ENCODE results near the gene TIGD6.

- TF ChIP-seq CTCF (IDR thresholded peaks at IDR 0.05) (no peak), EZH2 (IDR thresholded peaks at IDR 0.05) (no peak), EZH2phosphoT487 (IDR thresholded peaks at IDR 0.05) (no peak)
Measured at GRCh38 chr5:150038547-150038946, 38.1 kb upstream of the TIGD6 start.

Measured in neural progenitor cell (in vitro differentiated cells).